Panc1 (cell line): ENCODE data around the gene SLC43A1. TPM values are rescaled to one million over a fixed set of nuclear protein-coding genes. Genes with fewer than 3 reads are reported as not detected.

Experiments
- ATAC-seq: fragments of 200-7000 bp; cut with Tn5 transposase; 2 replicates; pipeline ENCODE4 v1.9.1; 2020; ENCODE audit warnings: mild to moderate bottlenecking, moderate library complexity
- BruUV-seq: library from RNA; stranded (reverse); fragments of 400-500 nt; replicated peaks from 2 replicates; lab custom pipeline; 2021; lab: Mats Ljungman, UMichigan
- CTCF ChIA-PET: fragments of 300-600 bp; sonication (Branson Sonifier 250); formaldehyde crosslinking; loops from one replicate; lab custom pipeline; 2022; ENCODE audit warnings: antibody characterized with exemption; lab: Charles Lee
- POLR2A ChIA-PET: fragments of 300-600 bp; sonication (Branson Sonifier 250); formaldehyde crosslinking; loops from one replicate; lab custom pipeline; 2022; ENCODE audit warnings: antibody characterized with exemption; lab: Charles Lee
- DNase-seq: peaks from one replicate; pipeline ENCODE4 v3.0.0-alpha.2; 2010; ENCODE audit warnings: low read depth, low spot score
- H3K27ac ChIP-seq: 2 replicates; pipeline ENCODE4 v1.5.1; 2011; ENCODE audit warnings: mild to moderate bottlenecking, low read length, inconsistent platforms
- H3K27me3 ChIP-seq: fragments of 200-500 bp; sonication (Bioruptor generic); 2 replicates; pipeline ENCODE4 v1.6.0; 2014; ENCODE audit warnings: low read length, inconsistent platforms; ENCODE audit not compliant: control insufficient read depth, insufficient read depth
- H3K36me3 ChIP-seq: fragments of 200-500 bp; sonication (Bioruptor generic); 2 replicates; pipeline ENCODE4 v1.5.1; 2014; ENCODE audit warnings: inconsistent platforms, mild to moderate bottlenecking, low read length, moderate library complexity; ENCODE audit not compliant: control insufficient read depth, insufficient read depth
- H3K4me1 ChIP-seq: 2 replicates; pipeline ENCODE4 v1.5.1; 2011; ENCODE audit warnings: inconsistent platforms, mild to moderate bottlenecking, low read length, moderate library complexity; ENCODE audit not compliant: control insufficient read depth, insufficient read depth
- H3K4me3 ChIP-seq, 2 experiments: 2 replicates each; pipeline ENCODE4 v1.5.1; 2011 to 2012; ENCODE audit warnings: low read depth in 2 of 2, low read length in 2 of 2, mild to moderate bottlenecking in 2 of 2, inconsistent platforms in 1 of 2, moderate library complexity in 1 of 2
- H3K9me3 ChIP-seq: fragments of 200-500 bp; sonication (Bioruptor generic); 2 replicates; pipeline ENCODE4 v1.5.1; 2014; ENCODE audit warnings: low read depth, mild to moderate bottlenecking, inconsistent platforms, low read length, moderate library complexity; ENCODE audit not compliant: control insufficient read depth, insufficient read depth
- CTCF ChIP-seq: fragments of 450-650 bp; IDR thresholded peaks from 2 replicates; pipeline ENCODE4 v1.5.1; 2017; ENCODE audit warnings: mild to moderate bottlenecking
- POLR2AphosphoS5 ChIP-seq: IDR thresholded peaks from 2 replicates; pipeline ENCODE4 v1.6.1; 2012; ENCODE audit warnings: mild to moderate bottlenecking, low read depth, low read length, moderate library complexity
- REST ChIP-seq, 2 experiments: IDR thresholded peaks; 2 replicates each; pipeline ENCODE4 v1.6.1; 2011 to 2012; ENCODE audit warnings: low read depth in 2 of 2, control low read depth in 1 of 2, low read length in 1 of 2, mild to moderate bottlenecking in 1 of 2, moderate library complexity in 1 of 2; ENCODE audit not compliant: insufficient read depth in 1 of 2
- SIN3A ChIP-seq: IDR thresholded peaks from 2 replicates; pipeline ENCODE4 v1.6.1; 2012; ENCODE audit warnings: low read depth, mild to moderate bottlenecking, low read length, moderate library complexity, borderline replicate concordance; ENCODE audit not compliant: insufficient read depth
- TCF7L2 ChIP-seq: IDR thresholded peaks from 2 replicates; pipeline ENCODE4 v1.6.1; 2011; ENCODE audit warnings: mild to moderate bottlenecking, low read depth, low read length, inconsistent platforms
- in situ Hi-C: cut with HindIII; loops from 2 replicates; pipeline ENCODE4 v1.10.0; 2016; ENCODE audit warnings: low sequenced_read_pairs, low pct_unique_long_range_greater_than_20kb
- intact Hi-C: fragments of 100-400 bp; cut with micrococcal nuclease; formaldehyde crosslinking; loops from one replicate; pipeline ENCODE4 v1.10.0; 2022; ENCODE audit not compliant: unreplicated experiment
- total RNA-seq: library from RNA; stranded (reverse); gene quantifications from one replicate; pipeline ENCODE4 v1.2.1, GENCODE V29; 2021; ENCODE audit not compliant: unreplicated experiment

The SLC43A1 gene
- total RNA-seq, 1 experiment from 2014 or later, result 2.0 TPM

- ChIA-PET CTCF (no interaction called here), POLR2A (no interaction called here)
- Histone ChIP-seq H3K9me3 (no peaks in the 10 kb centered on the region), H3K36me3 (no peaks in the 10 kb centered on the region), H3K27me3 (no peaks in the 10 kb centered on the region), H3K4me1 (no peaks in the 10 kb centered on the region), H3K27ac (no peak overlapping the region), H3K4me3 (no peak overlapping the region)
- TF ChIP-seq TCF7L2, result no peak
- TF ChIP-seq CTCF, result no peak
- TF ChIP-seq REST (IDR thresholded peaks at IDR 0.05; ENCODE audit: insufficient read depth in 1 of 2, low read depth in 2 of 2, low read length in 1 of 2), result no peak
- no peak for TF ChIP-seq SIN3A
- TF ChIP-seq POLR2AphosphoS5, result no peak
- in situ Hi-C loops, result no loop called here
- no TSS peak for BruUV-seq
- DNase-seq (no peak), ATAC-seq (no peak)
- intact Hi-C loops, result no loop called here
These were observed 19.2 kb downstream of the SLC43A1 start for GRCh38 chr11:57496109-57496820.

- Histone ChIP-seq H3K9me3 (no peaks in the 10 kb centered on the region), H3K27me3 (no peaks in the 10 kb centered on the region), H3K36me3 (no peaks in the 10 kb centered on the region), H3K4me3 (no peak overlapping the region), H3K27ac (peak overlapping the region; percentile 59; the same call in 1 of the 2 replicates), H3K4me1 (no peaks in the 10 kb centered on the region)
- BruUV-seq, result no TSS peak
- ATAC-seq, result peak; percentile 65
- in situ Hi-C loops, result no loop called here
- intact Hi-C loops, result loop anchor here (5.0 kb wide), 1 partner anchor 33 kb away; no protein-coding TSS in a partner anchor
- POLR2A ChIA-PET, result no interaction called here
- DNase-seq, result no peak
- CTCF ChIA-PET, result interaction anchor here (0.6 to 2.4 kb wide), 18 partner anchors 8 to 373 kb away, joined by 3 to 17 read pairs (median 4); no protein-coding TSS in a partner anchor
- TF ChIP-seq POLR2AphosphoS5, result no peak
- peak; percentile 93 for TF ChIP-seq CTCF
- no peak for TF ChIP-seq TCF7L2
These were observed 21.7 kb downstream of the SLC43A1 start for GRCh38 chr11:57493507-57494503.
